Heart left ventricle (tissue), 16 donors: ENCODE data around the gene PRRX2. TPM values are rescaled to one million over a fixed set of nuclear protein-coding genes. Genes with fewer than 3 reads are reported as not detected.

Source experiments
- ATAC-seq, 4 donors: fragments of 200-7000 bp; cut with Tn5 transposase; one replicate each; pipeline ENCODE4 v1.9.1; 2020 to 2022; ENCODE audit warnings: moderate library complexity in 4 of 4, mild to moderate bottlenecking in 3 of 4, moderate number of reproducible peaks in 1 of 4
- DNase-seq, 5 donors: peaks; one replicate each; pipeline ENCODE4 v3.0.0-alpha.2; 2020
- H3K27ac ChIP-seq, 12 donors: fragments of 200-600 bp; sonication (generic) in 4 of 12; one replicate each; pipeline versions ENCODE4 v1.5.0 to v1.8.0; 2016 to 2022; ENCODE audit warnings: mild to moderate bottlenecking in 2 of 12
- H3K27me3 ChIP-seq, 9 donors: fragments of 200-600 bp; sonication (generic) in 2 of 9; one replicate each; pipeline versions ENCODE4 v1.5.1 to v1.8.0; 2016 to 2022; ENCODE audit warnings: mild to moderate bottlenecking in 3 of 9
- H3K36me3 ChIP-seq, 9 donors: fragments of 200-600 bp; sonication (generic) in 2 of 9; one replicate each; pipeline versions ENCODE4 v1.5.0 to v1.8.0; 2018 to 2022; ENCODE audit warnings: mild to moderate bottlenecking in 2 of 9
- H3K4me1 ChIP-seq, 12 donors: fragments of 200-600 bp; sonication (generic) in 4 of 12; one replicate each; pipeline versions ENCODE4 v1.5.0 to v1.8.0; 2016 to 2022; ENCODE audit warnings: mild to moderate bottlenecking in 3 of 12
- H3K4me3 ChIP-seq, 12 donors: fragments of 200-600 bp; sonication (generic) in 4 of 12; one replicate each; pipeline versions ENCODE4 v1.5.0 to v1.8.0; 2017 to 2022; ENCODE audit warnings: mild to moderate bottlenecking in 9 of 12, moderate library complexity in 4 of 12
- H3K9me3 ChIP-seq, 12 donors: fragments of 200-600 bp; sonication (generic) in 4 of 12; one replicate each; pipeline versions ENCODE4 v1.5.0 to v1.8.0; 2016 to 2022; ENCODE audit warnings: mild to moderate bottlenecking in 1 of 12
- CTCF ChIP-seq, 12 donors: fragments of 200-600 bp; sonication (generic) in 4 of 12; IDR thresholded peaks; one replicate each; pipeline versions ENCODE4 v1.5.0 to v1.8.0; 2018 to 2022; ENCODE audit warnings: antibody characterized with exemption in 12 of 12, mild to moderate bottlenecking in 5 of 12
- POLR2A ChIP-seq, 2 donors: fragments of 450-650 bp; IDR thresholded peaks; one replicate each; pipeline ENCODE4 v1.6.1; 2017; ENCODE audit warnings: antibody characterized with exemption in 2 of 2, mild to moderate bottlenecking in 2 of 2, moderate library complexity in 2 of 2
- WGBS, 4 donors: extraction: QIAGEN DNeasy Blood & Tissue Kit in 2 of 4; methylation state at CpG; one replicate each; pipeline versions ENCODE4 v1.1.5 to v1.1.7; 2013 to 2018; 5-methylcytosine and 5-hydroxymethylcytosine counted together
- intact Hi-C, 10 donors: fragments of 100-400 bp; cut with DNase I; formaldehyde crosslinking; loops; one replicate each; pipeline versions ENCODE4 v1.11.1 to v1.14.2; 2022
- polyA plus RNA-seq, 2 donors: library from polyadenylated mRNA; stranded (reverse); fragments of 200-250 nt; gene quantifications; one replicate each; pipeline ENCODE4 v1.2.3, GENCODE V29; 2013
- total RNA-seq, 9 donors: library from RNA; depleted of rRNA in 2 of 9; stranded (reverse); fragments of >200 nt in 2 of 9; fragmentation: NEBNext Ultra II Directional in 3 of 9; extraction: Animal tissue kit (Norgen Biotek cat#: 25700) in 3 of 9; gene quantifications; one replicate each; pipeline versions ENCODE4 v1.1.0 to v1.2.4, GENCODE V29; 2016 to 2023
- donor health status: ischemic (EF 13 %, LVEDD 7.1; RV severe dilation, severe dysfunction).
- donor health status: healthy with polysubstance abuse.
- donor health status: DM: no; HTN: yes; CAD: no.
- donor health status: DM: no; HTN: no; CAD: no.
- donor health status: ischemic (EF 25% LVEDD 6.9; RV normal size, moderate dysfunction).
- donor health status: ischemic (EF 25% LVEDD 5.7; RV mildly dilated, moderate dysfunction).
- donor health status: healthy.
- donor health status: DM: yes; HTN: yes; CAD: no.
- donor health status: ischemic (EF 35%, LVEDD 5.7; RV mildly dilated, moderate dysfunction).
- donor health status: nonischemic (EF 11% LVEDD 7.7; RV severe dilation, severe dysfunction).
- donor health status: DM: yes; HTN: yes; CAD: no.
- donor health status: PGD.
- donor health status: ischemic (EF 29% LVEDD 5.4; RV normal size, mild dysfunction).
- donor health status: nonischemic (EF 23%, LVEDD 6.1; RV moderate dilation, normal function).

The PRRX2 gene
- total and polyA plus RNA-seq, 11 donors, result 0.22 to 1.5 (median 0.75) TPM; not detected in 1

DNA sequence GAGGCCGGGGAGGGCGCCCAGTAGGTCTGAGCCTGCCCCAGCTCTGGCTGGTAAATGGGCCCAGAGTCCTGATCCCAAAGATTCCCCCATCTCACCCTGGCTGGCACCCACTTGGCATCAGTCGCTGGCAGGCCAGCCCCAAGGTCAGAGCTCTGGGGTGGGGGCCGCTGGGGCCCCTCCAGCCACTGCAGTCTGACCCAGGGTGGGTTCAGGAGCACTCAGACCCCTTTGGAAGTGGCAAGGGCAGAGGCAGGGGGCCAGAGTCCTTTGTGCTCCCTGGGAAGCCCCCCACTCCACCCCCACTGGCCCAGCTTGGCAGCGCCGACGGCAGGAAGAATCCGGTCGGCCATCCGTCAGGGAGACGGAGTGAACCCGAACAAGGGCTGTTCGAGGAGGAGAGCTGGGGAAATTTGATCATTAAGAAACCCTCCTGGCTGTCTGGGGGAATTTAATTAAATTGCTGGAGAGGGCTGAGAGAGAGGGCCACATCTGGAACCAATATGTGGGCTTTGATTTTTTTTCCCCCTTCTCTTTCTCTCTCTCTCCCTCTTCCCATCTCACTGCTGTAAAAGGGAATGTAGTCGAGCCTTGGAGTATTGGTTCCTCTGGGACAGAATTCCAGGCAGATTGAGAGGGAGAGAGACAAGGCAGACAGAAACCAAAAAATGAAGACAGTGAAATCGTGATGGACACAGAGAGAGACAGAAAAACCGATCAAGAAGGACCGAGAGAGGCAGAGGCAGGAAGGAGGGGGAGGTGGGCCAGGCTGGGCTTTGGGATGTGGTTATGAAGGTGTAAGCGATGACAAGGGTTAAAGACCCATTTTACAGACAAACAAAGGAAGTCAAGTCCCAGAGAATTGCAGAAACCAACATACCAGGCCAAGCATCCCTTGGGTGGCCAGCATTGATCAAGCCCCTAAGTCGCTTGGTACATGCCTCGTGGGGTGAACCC, 15.4 kb upstream of the PRRX2 start:
- peaks cover 0 to 11% (median 0%) of the 10 kb centered on the region in 12 donors for H3K4me1 ChIP-seq
- no peaks in the 10 kb centered on the region for H3K27me3 ChIP-seq
- DNase-seq (no peak), ATAC-seq (no peak)
- no peaks in the 10 kb centered on the region for H3K9me3 ChIP-seq
- H3K4me3 ChIP-seq, result no peak overlapping the region
- TF ChIP-seq CTCF (IDR thresholded peaks at IDR 0.05) (no peak), POLR2A (IDR thresholded peaks at IDR 0.05) (no peak)
- H3K27ac ChIP-seq, result no peak overlapping the region
- intact Hi-C loops, result loop anchor here in 6 of 10 donors (5.0 to 10.0 kb wide), 5 partner anchors 72 to 87 kb away; no protein-coding TSS in a partner anchor
- WGBS, 4 donors, result 83 to 88% (median 85%) methylated on average over 18 to 20 of the region's 20 CpGs
- H3K36me3 ChIP-seq, result no peaks in the 10 kb centered on the region

DNA sequence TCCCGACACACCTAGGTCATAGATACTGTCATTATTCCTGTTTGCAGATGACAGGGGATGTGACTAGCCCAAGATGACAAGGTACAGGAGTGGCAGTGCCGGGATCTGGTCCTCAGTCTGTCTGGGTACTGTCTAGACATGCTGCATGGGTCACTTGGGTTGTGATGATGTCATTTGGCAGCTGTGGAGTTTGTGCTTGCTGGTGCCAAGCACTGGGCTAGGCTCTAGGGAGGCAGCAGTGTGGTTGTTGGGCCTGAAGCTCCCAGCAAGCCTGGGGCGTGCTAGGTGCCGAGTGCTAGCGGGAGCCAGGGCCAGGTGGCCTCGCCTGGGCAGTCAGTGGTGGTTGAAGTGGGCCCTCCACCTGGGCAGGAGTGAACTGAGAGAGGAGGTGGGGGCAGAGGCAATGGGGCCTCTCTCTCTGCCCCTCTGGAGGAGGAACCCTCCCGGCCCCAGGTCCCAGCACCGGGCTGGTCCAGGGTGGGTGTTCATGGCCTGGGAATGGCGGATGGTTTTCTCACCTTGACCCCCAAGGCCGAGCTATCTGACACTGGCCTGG, 14.7 kb upstream of the PRRX2 start:
- intact Hi-C loops, result loop anchor here in 2 of 10 donors (5.0 kb wide), 1 partner anchor 72 kb away; no protein-coding TSS in a partner anchor
- ATAC-seq (no peak), DNase-seq (no peak)
- H3K9me3 ChIP-seq, result no peaks in the 10 kb centered on the region
- no peak overlapping the region for H3K4me3 ChIP-seq
- 85 to 94% (median 88%) methylated on average over 10 of the region's 10 CpGs for WGBS, 4 donors
- no peaks in the 10 kb centered on the region for H3K27me3 ChIP-seq
- H3K4me1 ChIP-seq, result peaks cover 0 to 11% (median 0%) of the 10 kb centered on the region in 12 donors
- H3K36me3 ChIP-seq, result no peaks in the 10 kb centered on the region
- no peak overlapping the region for H3K27ac ChIP-seq
- TF ChIP-seq POLR2A (IDR thresholded peaks at IDR 0.05) (no peak), CTCF (IDR thresholded peaks at IDR 0.05) (no peak)

- Histone ChIP-seq H3K9me3 (no peaks in the 10 kb centered on the region), H3K4me1 (peaks cover 0 to 11% (median 0%) of the 10 kb centered on the region in 12 donors), H3K36me3 (no peaks in the 10 kb centered on the region), H3K4me3 (peak overlapping the region in 1 of 12 donors; percentile 2), H3K27me3 (no peaks in the 10 kb centered on the region), H3K27ac (peak overlapping the region in 1 of 12 donors; percentile 17)
- 47 to 61% (median 52%) methylated on average over 19 of the region's 19 CpGs for WGBS, 4 donors
- ATAC-seq (no peak), DNase-seq (no peak)
- intact Hi-C loops, result loop anchor here in 2 of 10 donors (5.0 kb wide), 1 partner anchor 68 kb away; no protein-coding TSS in a partner anchor
- no peak for TF ChIP-seq CTCF (IDR thresholded peaks at IDR 0.05)
- no peak for TF ChIP-seq POLR2A (IDR thresholded peaks at IDR 0.05)
These were observed 11.5 kb upstream of the PRRX2 start for GRCh38 chr9:129653823-129654553.
